ENCODE results near the gene GAB2.

GRCh38 chr11:78213526-78214330 is 203.9 kb downstream of the GAB2 start:
- TF ChIP-seq, protein P1, sequence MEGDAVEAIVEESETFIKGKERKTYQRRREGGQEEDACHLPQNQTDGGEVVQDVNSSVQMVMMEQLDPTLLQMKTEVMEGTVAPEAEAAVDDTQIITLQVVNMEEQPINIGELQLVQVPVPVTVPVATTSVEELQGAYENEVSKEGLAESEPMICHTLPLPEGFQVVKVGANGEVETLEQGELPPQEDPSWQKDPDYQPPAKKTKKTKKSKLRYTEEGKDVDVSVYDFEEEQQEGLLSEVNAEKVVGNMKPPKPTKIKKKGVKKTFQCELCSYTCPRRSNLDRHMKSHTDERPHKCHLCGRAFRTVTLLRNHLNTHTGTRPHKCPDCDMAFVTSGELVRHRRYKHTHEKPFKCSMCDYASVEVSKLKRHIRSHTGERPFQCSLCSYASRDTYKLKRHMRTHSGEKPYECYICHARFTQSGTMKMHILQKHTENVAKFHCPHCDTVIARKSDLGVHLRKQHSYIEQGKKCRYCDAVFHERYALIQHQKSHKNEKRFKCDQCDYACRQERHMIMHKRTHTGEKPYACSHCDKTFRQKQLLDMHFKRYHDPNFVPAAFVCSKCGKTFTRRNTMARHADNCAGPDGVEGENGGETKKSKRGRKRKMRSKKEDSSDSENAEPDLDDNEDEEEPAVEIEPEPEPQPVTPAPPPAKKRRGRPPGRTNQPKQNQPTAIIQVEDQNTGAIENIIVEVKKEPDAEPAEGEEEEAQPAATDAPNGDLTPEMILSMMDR (IDR thresholded peaks at IDR 0.05; ENCODE audit: low read length): no peak
- TF ChIP-seq EZH2 (IDR thresholded peaks at IDR 0.05; ENCODE audit: borderline replicate concordance, low read length): no peak
